GOT3 (cell line): ENCODE data around the gene FEV.

Experiments used
- DNase-seq: peaks from one replicate; lab custom pipeline; 2025; ENCODE audit warnings: mixed read lengths; lab: John Stamatoyannopoulos, UW

Gene FEV

DNA sequence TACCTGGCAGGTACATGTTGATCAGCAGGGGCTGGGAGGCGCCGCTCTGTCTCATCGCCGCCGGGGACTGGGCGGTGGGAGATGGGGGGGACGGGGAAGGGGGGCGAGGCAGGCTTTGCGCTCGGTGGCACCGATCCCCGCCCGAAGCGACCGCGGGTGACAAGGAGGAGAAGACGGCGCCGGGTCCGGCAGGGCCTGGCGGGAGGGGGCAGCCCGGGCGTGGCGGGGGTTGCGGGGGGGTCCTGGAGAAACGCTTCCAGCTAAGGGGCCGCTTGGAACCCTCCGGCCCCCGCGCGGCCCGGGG is at the start of gene FEV:
Gene FEV, minus strand, starts transcription at position 164 of the 304 bp plus-strand sequence. Its CDS starts 109 bp downstream, at position 55.
- no peak for DNase-seq

DNA sequence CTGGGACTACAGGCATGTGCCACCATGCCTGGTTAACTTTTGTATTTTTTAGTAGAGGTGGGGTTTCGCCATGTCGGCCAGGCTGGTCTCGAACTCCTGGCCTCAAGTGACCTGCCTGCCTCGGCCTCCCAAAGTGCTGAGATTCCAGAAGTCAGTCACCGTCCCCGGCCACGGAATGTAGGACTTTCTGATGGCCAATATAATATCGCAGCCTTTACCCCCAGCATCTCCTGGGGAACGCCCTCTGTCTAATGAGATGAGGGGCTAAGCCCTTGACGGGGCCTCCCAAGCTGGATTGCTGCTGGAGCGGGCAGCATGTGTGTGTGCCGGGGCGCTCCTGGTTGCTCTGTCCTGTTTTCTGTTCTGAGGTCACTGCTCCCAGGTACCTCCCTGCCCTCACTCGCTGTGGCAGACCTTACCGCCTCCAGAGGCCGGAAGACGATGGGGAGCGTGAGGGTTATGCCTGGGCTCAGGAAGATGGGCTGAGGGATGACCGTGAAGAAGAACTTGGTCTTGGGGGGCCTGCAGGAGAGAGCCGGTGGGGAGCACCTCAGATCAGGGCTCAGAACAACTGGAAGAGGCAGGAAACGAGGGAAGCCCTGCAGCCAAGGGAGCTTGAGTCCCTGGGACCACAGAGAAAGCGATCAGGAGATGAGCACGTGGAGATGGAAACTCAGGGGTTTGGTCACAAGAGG is 47.2 kb upstream of the FEV start:
- no peak for DNase-seq

DNA sequence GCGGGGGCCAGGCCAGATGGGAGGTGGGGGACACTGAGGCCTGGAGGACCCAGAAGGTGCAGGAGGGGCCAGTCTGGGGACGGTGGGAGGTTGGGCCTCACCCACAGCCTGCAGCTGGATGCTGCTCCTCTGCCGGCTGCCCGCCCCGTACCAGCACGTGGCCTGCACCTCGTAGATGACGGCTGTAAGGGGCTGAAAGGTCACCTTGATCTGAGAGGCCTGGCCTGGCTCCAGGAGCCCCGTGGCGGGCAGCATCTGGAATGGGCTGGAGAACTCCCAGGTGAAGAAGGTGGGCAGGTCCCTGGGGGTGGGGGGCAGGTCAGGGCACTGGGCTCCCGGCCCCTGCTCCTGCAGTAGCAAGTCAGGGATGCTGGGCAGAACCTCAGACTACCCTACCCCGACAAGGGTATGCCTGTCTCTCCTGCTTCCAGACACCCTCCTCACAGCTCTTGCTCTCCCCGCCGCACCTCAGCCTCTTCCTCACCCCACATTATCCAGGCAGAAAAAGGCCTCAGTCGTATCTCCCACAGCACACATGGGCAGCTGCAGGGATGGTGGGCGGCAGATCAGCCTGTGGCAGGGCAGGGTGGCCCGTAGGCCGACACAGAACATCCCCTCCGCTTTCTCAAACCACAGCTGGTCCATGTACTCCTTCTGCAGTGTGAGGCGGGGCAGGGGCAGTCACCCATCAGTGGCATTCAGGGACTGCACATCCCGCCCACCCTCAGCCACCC is 46.2 kb upstream of the FEV start:
- DNase-seq = no peak

DNA sequence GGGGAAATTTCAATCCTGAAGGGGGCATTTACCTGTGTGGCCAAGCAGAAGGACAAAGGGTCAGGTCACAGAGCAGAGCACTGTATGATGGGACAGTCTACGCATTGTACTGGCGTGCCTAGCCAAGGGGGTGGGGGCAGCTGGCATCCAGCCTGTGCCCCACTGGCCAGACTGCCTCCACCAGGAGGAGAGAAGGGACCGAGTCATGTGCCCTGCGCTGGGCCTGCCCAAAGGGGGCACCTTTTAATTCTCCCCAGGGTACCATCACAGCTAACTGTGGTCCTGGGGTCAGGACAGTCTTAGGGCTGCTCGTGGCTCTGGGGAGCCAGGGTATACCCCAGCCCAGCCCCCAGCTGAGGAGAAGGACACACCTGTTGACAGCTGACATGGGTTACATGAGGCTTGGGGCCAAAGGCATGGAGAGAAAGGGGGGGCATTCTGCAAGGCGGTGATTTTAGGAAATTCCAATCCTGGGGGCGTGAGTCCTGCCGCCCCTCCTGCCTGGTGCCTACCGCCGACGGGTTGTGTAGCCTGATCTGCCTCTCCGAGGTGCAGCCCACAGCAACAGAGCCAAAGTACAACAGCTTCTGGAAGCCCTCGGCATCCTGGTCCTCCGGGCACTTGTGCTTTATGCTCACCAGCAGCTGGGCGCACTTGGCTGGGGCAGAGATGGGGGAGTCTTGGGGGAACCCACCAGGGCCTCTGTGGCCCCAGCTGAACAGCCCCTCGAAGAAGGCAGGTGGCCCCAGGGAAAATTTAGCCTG is 45.4 kb upstream of the FEV start:
- DNase-seq = no peak

DNA sequence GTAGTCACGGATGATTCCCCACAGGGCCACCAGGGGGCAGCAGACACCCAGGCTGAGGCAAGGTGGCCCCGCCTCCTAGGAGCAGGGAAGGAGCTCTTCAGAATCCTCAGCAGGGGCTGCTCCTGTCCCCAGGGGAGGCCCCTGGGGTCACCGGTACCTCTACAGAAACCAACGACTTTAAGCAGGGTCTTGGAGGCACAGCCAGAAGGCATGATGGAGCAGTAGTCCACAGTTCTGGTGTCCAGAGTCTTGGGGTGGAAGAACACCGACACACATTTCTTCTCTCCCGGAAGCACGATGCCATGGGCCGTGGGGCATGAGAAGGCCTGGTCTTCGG is 44.8 kb upstream of the FEV start:
- peak; percentile 63 for DNase-seq

DNA sequence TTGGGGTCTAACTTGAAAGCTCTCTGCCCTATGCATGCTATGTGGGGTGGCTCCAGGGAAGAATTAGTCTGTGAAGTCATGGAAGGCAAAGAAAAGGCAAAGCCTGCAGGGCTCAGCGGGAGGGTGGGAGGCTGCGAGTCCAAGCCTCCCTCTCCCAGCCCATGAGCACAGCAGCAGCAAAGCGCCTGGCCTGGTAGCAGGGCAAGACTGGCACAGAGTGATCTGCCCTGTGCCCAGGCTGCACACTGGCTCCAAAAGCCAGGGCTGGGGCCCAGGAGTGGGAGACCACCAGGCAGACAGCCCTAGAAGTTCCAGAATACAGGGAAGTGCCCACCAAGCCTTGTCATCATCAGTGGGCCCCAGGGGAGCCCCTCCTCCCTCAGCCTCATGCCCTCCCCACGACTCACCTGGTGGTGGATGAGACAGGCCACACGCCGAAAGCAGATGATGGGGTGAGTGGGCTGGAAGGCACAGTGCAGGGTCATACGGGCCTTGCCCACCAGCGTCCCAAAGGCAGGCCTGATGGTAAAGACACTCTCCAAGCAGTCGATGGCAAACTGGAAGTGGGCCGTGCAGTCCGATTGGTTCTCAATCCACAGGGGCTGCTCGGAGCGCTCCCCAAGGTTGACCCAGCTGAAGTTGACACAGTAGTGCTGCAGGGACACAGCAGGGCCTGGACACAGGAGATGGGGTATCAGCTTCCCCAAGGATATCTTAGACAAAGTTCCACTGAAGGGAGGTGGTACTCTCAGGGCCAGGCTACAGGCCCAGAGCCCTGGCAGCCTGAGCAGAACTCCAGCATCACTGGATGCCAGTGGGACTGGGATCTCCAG is 44.2 kb upstream of the FEV start:
- no peak for DNase-seq

DNA sequence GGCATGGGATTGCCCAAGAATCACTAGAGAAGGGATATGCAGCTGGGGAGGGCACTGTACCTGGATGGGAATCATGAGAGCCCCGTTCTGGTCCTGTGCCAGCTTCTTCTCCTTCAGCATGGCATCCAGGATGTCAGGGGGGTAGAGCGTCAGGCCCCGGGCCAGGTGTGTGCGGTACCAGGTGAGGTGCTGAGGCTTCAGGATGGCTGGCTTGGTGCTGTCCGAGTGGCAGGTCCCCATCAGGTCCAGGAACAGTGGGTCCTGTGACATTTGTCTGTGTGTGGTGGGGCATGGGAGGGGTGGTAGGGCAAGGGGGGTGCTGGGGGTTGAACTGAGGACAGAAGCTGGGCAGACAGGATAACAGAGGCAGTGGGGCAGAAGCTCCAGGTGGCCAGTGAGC is 43.2 kb upstream of the FEV start:
- DNase-seq = no peak

DNA sequence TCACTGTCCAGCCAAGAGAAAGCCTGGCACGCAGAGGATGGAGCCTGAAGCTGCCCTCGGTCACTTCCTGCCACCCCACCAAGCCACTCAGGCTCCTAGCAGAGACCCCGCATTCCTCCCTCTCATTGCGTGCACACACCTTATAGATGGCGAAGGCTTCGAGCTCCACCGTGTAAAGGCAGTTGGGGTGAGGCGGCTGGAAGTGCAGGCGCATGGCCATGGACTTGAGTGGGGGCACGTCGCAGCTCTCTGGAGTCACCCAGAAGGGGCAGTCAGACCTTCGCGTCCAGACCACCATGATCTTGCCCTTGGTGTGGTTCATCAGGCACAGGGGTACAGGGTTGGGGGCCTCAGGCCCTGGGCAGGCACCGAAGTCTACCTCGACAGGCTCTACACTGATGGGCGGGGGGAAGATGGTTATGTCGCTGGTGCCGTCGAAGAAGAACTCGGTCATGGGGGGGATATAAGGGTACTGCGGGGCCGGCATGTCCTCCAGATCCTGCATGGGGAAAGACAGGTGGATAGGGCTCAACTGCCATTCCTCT is 42.6 kb upstream of the FEV start:
- no peak for DNase-seq

DNA sequence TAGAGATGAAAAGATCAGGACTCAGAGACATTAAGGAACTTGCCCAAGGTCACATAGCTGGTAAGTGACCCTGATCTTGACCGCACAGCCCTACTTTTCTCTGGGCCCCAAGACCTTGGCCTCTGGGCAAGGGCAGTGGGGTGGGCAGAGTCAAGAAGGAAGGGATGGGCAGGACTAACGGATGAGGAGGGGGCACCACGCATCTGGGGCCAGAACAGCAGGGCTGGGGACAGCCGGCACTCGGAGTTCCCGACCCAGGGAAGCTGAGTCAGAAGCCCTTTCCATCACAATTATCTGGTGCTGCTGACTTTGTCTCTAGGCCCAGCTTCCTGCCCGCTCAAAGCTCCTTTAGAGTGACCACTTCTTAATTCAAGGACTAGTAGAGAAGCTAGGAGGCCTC is 42.0 kb upstream of the FEV start:
- DNase-seq = no peak

DNA sequence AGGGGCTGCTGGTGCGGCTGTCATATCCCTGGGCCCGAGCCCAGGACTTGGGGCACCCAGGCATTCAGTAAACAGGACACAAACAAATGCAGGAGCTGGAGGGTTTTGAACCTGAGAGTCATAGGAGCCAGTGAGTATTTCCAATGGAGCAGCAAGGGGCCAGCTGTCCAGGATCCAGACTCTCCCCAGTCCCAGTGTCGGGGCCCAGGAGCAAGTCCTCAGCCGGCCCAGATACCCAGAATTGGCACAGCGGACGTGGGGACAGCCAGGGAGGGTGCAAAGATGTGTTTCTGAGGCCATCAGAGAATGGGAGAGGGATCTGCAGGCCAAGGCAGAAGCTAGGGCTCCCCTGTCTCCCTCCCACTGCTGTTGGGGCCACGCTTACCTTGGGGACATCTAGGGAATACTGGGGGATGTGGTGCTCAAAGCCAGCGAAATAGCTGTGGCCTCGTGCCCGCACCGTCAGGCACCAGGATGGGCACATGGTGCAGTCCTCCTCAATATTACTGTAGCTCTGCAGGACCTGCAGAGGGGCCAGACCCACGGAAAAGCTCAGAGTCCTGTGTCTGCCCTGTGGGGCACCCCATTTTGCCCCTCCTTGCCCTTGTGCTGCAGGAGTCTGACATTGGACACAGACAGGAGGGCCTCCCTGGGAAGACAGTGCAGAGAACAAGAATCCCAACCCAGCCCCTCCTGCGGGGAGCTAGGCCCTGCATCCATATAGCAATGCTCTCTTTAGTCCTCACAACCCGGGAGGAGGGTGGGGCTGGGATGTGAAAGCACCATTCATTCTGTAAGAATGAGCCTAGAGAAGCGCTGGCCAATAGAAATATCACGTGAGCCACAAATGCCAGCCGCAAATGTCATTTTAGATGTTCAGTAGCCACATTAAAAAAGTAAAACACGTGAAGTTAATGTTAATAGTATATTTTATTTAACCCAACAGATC is 40.9 kb upstream of the FEV start:
- DNase-seq = no peak

DNA sequence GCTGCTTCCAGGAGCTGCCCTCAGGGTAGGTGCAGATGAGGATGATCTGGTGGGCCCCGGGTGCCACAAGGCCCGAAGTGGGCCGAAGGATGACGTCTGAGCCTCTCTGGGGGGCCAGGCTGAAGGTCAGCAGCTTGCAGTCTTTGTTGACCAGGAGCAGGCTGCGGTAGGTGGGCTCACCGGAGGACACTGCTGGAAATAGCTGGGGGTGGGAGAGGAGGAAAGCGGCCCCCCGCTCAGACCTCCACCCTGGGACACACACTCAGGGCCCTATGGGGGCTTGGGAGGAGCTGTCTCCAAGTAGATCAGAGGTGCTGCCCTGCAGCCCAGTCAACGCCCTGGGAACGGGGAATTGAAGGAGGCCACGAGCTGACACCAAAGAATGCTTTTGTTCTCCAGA is 39.1 kb upstream of the FEV start:
- no peak for DNase-seq

DNA sequence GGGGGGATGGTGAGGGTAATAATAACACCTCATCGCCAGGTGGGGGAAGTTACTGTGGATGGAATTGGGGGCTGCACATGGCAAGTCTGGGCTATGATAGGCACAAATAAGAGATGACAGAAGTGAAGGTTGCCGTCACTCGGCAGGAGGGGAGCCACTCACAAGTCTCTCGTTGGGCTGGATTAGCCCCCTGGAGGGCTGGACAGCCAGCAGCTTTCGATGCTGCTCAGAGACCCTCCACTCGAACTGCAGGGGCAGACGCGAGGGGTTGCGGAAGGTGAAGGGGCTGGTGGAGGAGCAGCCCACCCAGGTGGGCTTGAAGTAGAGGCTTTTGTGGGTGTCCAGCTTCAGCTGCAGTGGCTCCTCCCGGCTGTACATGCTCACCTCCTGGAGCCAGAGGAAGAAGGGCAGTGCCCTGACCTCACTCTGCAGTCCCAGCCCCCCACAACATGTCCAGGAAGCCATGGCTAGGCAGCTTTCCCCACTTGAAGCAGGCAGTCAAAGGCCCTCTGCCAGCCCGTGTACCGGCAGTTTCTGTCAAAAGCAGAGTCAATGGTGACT is 38.1 kb upstream of the FEV start:
- DNase-seq = no peak

DNA sequence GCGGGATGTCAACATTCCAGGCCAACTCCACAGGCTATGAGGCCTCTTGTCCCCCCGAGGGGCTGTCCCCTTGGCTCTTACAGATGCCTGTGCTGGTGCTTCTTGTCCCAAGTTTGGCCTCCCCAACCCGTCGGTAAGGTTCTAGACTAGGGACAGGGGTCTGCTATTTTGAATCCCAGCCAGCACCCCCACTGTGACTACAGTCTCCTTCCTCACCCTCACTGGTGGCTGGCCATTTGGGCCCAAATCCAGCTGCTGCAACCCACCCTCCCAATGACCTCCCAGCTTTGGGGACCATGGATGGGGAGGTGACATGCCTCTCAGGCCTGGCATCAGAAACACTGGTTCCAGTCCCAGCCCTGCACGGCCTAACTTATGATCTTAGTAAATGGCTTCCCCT is 37.6 kb upstream of the FEV start:
- DNase-seq = no peak

DNA sequence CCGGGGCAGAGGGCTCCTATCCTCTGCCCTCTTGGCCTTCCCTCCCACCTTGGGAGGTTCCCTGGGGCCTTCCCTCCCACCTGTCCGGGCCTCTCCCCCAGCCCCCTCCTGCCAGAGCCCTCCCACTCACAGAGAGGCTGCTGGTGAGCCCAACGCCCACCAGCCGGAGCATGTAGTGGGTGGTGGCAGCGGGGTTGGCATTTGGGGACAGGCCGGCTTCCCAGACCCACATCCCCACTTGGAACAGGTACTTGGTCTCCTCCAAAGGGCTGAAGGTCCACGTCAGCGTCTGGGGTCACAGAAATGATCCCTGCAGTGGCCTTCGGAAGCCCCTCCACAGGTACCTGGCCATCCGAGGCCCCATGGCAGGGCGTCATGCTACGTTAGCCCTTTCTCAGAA is 37.1 kb upstream of the FEV start:
- no peak for DNase-seq

DNA sequence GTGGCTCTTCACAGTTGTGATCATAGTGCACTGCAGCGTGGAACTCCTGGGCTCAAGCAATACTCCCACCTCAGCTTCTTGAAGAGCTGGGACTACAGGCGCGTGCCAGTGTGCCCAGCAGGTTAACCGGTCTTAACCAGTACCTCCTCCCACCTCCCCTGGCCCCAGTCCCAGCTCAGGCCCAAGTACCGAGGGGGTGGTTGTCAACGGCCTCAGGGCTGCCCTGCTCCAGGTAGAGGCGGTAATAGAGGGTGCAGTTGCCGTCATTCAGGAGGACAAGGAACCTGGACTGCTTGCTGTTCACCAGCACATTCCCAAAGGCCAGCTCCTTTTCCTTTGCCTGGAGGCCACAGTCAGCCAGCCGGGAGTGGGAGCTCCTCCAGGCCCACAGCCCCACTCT is 36.6 kb upstream of the FEV start:
- DNase-seq = no peak

DNA sequence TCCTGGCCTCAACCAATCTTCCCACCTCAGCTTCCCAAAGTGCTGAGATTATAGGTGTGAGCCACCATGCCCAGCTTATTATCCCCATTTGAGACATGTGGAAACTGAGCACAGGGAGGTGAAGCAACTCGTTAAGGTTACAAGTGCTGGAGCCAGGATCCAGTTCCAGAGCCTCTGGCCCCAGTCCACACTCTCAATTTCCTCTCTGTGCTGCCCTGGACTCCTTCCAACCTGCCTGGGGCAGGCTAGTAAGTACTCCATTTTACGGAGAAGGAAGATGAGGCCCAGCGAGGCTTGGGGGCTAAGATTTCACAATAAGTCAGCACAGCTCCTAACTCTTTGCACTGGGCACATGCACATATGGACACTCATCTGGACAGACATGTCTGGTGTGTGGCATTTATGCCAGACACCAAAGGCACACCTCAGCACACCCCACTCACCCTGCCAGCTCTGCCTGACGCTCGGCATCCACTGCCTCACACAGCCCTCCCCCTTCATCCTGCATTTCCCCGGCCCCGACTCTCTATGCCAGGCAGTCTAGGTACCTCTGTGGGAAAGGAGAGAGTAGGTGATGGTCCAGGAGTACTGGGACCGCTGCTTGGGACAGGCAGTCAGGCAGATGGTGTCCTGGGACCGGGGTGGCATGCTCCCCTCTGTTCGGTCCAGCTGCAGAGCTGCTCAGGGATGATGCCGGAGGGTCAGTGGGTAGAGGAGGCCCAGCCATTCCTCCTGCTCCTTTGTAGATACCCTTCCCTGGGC is 35.8 kb upstream of the FEV start:
- no peak for DNase-seq

DNA sequence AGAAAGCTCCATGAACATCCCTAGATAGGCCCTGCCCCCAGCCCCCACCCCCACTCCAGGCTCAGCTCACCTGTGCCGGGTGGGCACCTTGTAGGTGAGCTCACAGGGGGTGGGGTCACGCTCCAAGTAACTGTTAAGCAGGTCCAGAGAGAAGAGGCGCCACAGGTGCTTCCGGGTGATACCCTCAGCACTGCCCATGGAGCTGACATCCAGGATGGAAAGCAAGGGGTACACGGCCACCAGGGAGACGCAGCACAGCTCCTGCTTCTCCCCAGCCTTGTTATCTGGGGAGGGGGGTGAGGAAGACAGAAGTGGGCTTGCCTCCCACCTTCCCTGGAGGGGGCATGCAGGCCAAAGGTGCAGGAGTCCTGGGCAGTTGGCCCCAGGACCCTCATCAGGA is 34.5 kb upstream of the FEV start:
- DNase-seq = no peak

DNA sequence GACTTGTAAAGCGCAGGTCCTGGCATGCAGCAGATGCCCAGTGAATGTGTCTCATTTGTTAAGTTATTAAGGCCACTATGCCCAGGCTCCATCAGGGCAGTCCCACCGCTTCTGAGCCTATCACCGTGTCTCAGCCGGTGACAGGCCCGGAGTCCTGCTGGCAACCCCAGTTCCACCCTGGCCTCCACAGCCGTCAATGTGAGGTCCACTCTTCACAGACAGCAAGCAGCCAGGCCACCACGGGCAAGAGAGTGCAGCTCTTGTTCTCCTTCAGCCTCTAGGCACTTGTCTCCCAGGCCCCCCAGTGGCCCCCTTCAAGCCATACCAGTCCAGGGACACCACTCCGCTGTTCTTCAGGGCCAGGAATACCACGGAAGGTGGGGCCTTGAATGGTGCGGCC is 33.7 kb upstream of the FEV start:
- no peak for DNase-seq

DNA sequence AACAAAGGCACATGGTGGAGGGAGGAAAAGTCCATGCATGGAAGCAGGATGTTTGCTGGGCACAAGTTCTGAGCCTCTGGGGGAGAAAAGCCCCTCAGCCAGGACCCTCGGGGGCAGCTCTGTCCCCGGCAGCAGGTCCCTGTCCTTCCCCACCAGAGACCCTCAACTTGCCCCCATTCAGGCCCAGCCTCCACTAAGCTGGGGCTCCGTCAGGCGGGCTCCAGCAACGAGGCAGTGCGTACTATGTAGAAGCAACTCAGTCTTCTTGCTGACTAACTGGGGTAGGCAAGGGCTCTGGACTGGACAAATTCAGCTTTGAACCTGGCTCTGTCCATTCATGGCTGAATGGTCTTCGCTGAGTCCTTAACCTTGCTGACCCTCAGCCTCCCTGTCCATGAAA is 33.3 kb upstream of the FEV start:
- DNase-seq = no peak
